HG03045 (cell line): Measurements from ENCODE around the gene FERMT3.

ENCODE experiments used
- ATAC-seq: cut with Tn5 transposase; IDR thresholded peaks from one replicate; pipeline ENCODE4 v1.9.1; 2021; ENCODE audit warnings: mild to moderate bottlenecking, moderate library complexity; ENCODE audit not compliant: unreplicated experiment

The FERMT3 gene

GRCh38 chr11:64219354-64219684, 12.8 kb downstream of the FERMT3 start:
- no peak for ATAC-seq

GRCh38 chr11:64219755-64220154, 13.2 kb downstream of the FERMT3 start:
- ATAC-seq, result no peak

GRCh38 chr11:64220271-64220670, 13.8 kb downstream of the FERMT3 start:
- ATAC-seq, result no peak

- ATAC-seq, result no peak
Measured at GRCh38 chr11:64220798-64221197, 14.3 kb downstream of the FERMT3 start.

- ATAC-seq, result no peak
Measured at GRCh38 chr11:64222651-64223000, 16.1 kb downstream of the FERMT3 start.

GRCh38 chr11:64223001-64223651, 16.6 kb downstream of the FERMT3 start:
- no peak for ATAC-seq

GRCh38 chr11:64224151-64224890, 17.8 kb downstream of the FERMT3 start:
- ATAC-seq, result no peak

- no peak for ATAC-seq
Measured at GRCh38 chr11:64224891-64225607, 18.5 kb downstream of the FERMT3 start.

GRCh38 chr11:64225608-64226506, 19.3 kb downstream of the FERMT3 start, which contains the start of the genes NUDT22 and TRPT1:
Gene NUDT22, plus strand, starts transcription at chr11:64226274. Its CDS starts 379 bp downstream, at chr11:64226653.
Gene TRPT1, minus strand, starts transcription at chr11:64226186. Its CDS starts 326 bp downstream, at chr11:64225860.
- peak; percentile 41 for ATAC-seq

GRCh38 chr11:64226507-64227051, 20.1 kb downstream of the FERMT3 start:
- ATAC-seq, result peak; percentile 27

GRCh38 chr11:64227405-64227956, 21.0 kb downstream of the FERMT3 start:
- ATAC-seq, result no peak

- no peak for ATAC-seq
Measured at GRCh38 chr11:64229090-64229743, 22.7 kb downstream of the FERMT3 start.

- no peak for ATAC-seq
Measured at GRCh38 chr11:64229744-64230170, 23.2 kb downstream of the FERMT3 start.

- peak; percentile 39 for ATAC-seq
Measured at GRCh38 chr11:64230171-64230984, 23.9 kb downstream of the FERMT3 start, which contains the start of gene DNAJC4. Gene DNAJC4, plus strand, starts transcription at chr11:64230548. Its CDS starts 307 bp downstream, at chr11:64230855.

- no peak for ATAC-seq
Measured at GRCh38 chr11:64230985-64231365, 24.5 kb downstream of the FERMT3 start.

- ATAC-seq, result no peak
Measured at GRCh38 chr11:64231546-64231945, 25.0 kb downstream of the FERMT3 start.

- ATAC-seq, result no peak
Measured at GRCh38 chr11:64232182-64232966, 25.9 kb downstream of the FERMT3 start.

GRCh38 chr11:64232967-64233315, 26.4 kb downstream of the FERMT3 start:
- no peak for ATAC-seq
